SK-N-SH treated with all-trans-retinoic acid at 6 μM for 48 hours (cell line): ENCODE data around the gene HNF4A.

Experiments used
- CREB5 ChIP-seq: fragments of 250-450 bp; sonication (Bioruptor Pico); IDR thresholded peaks from 2 replicates; pipeline ENCODE4 v1.5.1; 2020; ENCODE audit warnings: low read depth, mild to moderate bottlenecking, moderate library complexity
- CSRNP3 ChIP-seq: fragments of 250-450 bp; sonication (Bioruptor Pico); IDR thresholded peaks from 2 replicates; pipeline ENCODE4 v1.5.1; 2021; ENCODE audit warnings: mild to moderate bottlenecking, moderate library complexity
- GLIS3 ChIP-seq: fragments of 250-450 bp; sonication (Bioruptor Pico); IDR thresholded peaks from 2 replicates; pipeline ENCODE4 v1.5.0; 2020; ENCODE audit warnings: mild to moderate bottlenecking, moderate library complexity
- ISL1 ChIP-seq: fragments of 250-450 bp; sonication (Bioruptor Pico); IDR thresholded peaks from 2 replicates; pipeline ENCODE4 v2.1.2; 2022; ENCODE audit warnings: mild to moderate bottlenecking, moderate library complexity
- OSR1 ChIP-seq: fragments of 250-450 bp; sonication (Bioruptor Pico); IDR thresholded peaks from 2 replicates; pipeline ENCODE4 v1.8.0; 2022; ENCODE audit warnings: moderate library complexity, mild to moderate bottlenecking, inconsistent platforms
- PATZ1 ChIP-seq: fragments of 250-450 bp; sonication (Bioruptor Pico); IDR thresholded peaks from 2 replicates; pipeline ENCODE4 v1.8.0; 2020; ENCODE audit warnings: mild to moderate bottlenecking, moderate library complexity, borderline replicate concordance
- RARB ChIP-seq: fragments of 250-450 bp; sonication (Bioruptor Pico); IDR thresholded peaks from 2 replicates; pipeline ENCODE4 v1.8.0; 2021; ENCODE audit warnings: mild to moderate bottlenecking, moderate library complexity
- SNAI2 ChIP-seq: fragments of 250-450 bp; sonication (Bioruptor Pico); IDR thresholded peaks from 2 replicates; pipeline ENCODE4 v1.5.0; 2020; ENCODE audit warnings: mild to moderate bottlenecking, moderate library complexity
- TCF4 ChIP-seq: fragments of 250-450 bp; sonication (Bioruptor Pico); IDR thresholded peaks from 2 replicates; pipeline ENCODE4 v1.8.0; 2021; ENCODE audit warnings: mild to moderate bottlenecking, moderate library complexity, borderline replicate concordance
- TOX ChIP-seq: fragments of 250-450 bp; sonication (Bioruptor Pico); IDR thresholded peaks from 2 replicates; pipeline ENCODE4 v1.8.0; 2021; ENCODE audit warnings: mild to moderate bottlenecking, moderate library complexity, borderline replicate concordance
- TSHZ2 ChIP-seq: fragments of 250-450 bp; sonication (Bioruptor Pico); IDR thresholded peaks from 2 replicates; pipeline ENCODE4 v1.5.0; 2020; ENCODE audit warnings: mild to moderate bottlenecking, moderate library complexity
- ZC3H10 ChIP-seq: fragments of 250-450 bp; sonication (Bioruptor Pico); IDR thresholded peaks from 2 replicates; pipeline ENCODE4 v1.5.1; 2021; ENCODE audit warnings: mild to moderate bottlenecking, moderate library complexity
- ZNF565 ChIP-seq: fragments of 450-650 bp; formaldehyde crosslinking; conservative IDR thresholded peaks from 2 replicates; pipeline ENCODE4 v1.5.0; 2020; ENCODE audit warnings: low read depth, mild to moderate bottlenecking, moderate library complexity

GRCh38 chr20:44483112-44483511 is 127.6 kb downstream of the HNF4A start:
- TF ChIP-seq TOX (CRISPR knock-in tag) (no peak), OSR1 (CRISPR knock-in tag) (no peak), PATZ1 (no peak), TSHZ2 (CRISPR knock-in tag) (no peak), CSRNP3 (CRISPR knock-in tag) (no peak), ZC3H10 (CRISPR knock-in tag) (no peak), ISL1 (CRISPR knock-in tag) (no peak), ZNF565 (no peak), TCF4 (CRISPR knock-in tag) (no peak), GLIS3 (no peak), CREB5 (no peak), SNAI2 (CRISPR knock-in tag) (no peak), RARB (CRISPR knock-in tag) (no peak)
